HG03135 (cell line): ENCODE results near the gene TNIK.
"Not testable (repeated sequence)": the region's sequence is repeated elsewhere in the genome, so short reads cannot be mapped to it uniquely, and the experiment has no call there.

Source experiments
- ATAC-seq: cut with Tn5 transposase; IDR thresholded peaks from one replicate; pipeline ENCODE4 v1.9.1; 2021; ENCODE audit warnings: mild to moderate bottlenecking, moderate library complexity; ENCODE audit not compliant: unreplicated experiment

TNIK gene

DNA sequence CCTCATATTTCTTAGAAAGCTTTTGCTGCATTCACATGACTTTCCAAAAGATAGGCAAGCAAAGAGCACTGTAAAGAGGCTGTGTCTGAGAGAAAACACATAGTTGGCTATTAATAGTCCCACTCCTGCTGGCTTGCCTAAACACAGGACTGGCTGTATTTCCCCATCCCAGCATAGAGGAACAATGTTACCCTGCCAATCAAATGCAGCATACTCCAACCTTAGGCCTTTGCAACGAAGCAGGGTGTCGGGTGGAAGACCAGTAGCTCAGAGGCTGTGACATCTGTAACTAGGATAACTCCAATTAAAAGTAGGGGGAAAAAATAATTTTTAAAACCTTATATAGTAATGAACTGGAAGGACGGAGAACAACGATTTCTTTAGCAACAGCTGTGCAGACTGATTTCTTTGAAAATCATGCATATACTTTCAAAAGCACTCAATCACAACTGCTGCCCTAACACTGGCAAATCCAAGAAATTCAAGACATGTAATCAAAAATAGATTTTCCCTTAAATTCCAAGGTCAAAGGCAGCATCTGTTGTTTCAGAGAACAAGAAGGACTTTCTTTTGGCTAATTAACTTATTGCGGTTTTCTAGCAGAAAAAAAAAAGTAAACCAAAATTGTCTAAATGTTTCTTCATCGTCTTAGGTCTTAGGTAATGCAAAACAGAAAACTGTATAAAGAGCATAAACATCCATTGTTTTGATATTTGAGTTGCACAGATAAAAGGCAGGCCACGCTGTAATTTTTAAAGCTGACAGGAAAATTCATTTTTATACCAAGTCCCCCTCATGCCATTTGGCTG, 139.3 kb downstream of the TNIK start:
- no peak for ATAC-seq

DNA sequence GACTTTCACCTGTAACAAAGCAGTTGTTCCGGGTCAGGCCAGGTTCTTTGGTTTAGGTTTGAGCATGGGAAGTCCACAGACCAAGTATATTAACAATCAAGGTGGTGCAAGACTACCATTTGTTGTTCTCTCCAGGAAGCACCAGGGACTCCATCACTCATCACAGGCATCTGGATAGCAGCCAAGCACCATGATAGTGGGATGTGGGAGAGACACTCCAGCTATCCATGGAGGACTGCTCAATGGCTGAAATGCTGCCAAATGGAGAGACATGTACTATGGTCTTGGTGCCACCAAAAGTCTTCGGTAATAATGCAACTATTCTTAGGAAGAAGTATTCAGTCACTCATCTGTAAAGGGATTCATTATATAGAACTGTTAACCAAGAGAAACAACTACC, 143.0 kb downstream of the TNIK start:
- ATAC-seq = no peak

DNA sequence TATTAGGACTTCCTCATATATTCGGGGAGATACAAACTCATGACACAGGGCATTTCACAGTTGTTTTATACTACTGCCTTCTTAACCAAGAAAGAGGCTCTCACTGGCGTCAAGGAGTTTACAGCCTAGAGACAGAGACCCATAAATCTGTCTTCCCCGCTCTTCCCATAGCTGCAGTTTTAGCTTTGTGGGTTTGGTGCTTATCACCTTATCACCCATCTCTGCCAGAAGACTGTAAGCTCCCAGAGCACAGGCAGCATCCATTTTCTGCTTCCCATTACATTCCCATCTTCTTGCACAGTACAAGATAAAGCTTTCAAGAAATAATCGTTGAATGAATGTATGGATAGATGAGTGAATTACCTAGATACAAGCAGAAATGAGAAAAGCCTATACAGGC, 144.3 kb downstream of the TNIK start:
- ATAC-seq = no peak

DNA sequence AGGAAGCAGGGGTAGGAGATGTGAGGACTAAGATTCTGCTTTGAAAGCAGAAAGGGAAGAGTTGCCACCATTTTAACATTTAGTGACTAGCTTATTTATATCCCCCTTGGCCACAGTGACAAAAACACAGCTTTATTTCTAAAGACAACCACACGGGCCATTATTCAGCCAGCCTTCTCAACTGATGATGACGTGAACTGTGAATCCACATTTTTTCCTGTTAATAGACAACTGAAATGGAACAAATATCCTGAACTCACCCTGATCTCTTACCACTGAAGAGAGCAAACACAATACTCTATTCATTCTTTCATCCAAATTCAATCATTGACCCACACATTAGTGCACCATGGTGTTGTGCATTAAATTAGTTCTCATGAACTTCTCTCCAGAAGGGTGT, 145.1 kb downstream of the TNIK start:
- no peak for ATAC-seq

DNA sequence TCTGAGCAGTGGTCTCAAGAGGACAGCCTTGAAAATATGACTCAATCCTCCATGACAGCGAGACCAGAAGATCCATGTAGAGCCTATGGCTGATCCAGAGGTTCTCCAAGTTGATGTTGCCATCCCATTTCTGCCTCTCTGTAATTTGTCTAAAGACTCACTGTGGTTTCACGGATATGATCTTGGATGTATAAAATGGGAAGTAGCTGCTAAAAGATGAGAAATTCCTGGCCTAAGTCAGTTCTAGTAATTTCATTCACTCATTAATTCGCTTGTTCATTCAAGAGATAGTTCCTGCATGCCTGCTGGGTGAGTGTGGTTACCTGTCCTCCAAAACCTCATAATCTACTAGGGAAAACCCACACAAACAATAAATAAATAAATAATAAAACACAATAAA, 145.9 kb downstream of the TNIK start:
- no peak for ATAC-seq

DNA sequence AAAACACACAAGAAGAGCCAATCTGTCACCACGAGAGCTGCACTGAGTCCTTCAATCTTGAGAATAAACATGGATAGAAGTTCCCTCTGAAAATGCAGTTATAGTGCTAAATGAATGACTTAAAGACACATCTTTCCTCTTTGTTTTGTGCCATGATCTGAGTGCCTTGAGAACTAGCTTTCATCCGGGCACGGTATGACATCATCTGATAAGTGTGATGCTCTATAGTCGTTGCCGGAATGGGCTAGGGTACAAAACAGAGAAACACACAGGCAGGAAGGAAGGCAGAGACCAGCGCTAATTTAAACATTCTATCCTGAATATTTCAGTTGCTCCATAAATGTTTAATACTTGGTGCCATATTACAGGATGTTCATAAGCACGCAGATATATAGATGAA, 146.5 kb downstream of the TNIK start:
- ATAC-seq = no peak

DNA sequence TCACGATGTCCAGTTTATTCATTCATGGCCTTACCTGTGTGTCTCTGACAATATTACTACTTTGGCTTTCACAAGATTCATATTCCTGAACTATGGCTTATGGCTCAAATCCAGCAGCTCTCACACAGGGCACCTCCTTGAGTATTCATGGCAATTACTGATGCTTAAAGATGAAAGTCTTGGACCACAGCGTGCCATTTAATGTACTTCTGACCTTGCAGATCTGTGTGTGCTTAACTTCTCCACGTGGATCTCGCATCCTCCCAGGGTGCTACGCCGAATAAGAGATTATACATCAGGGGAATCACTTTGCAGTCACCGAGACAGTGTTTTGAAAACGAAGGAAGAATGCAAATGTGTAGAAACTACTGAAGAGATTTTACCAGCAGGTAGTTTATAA, 147.5 kb downstream of the TNIK start:
- no peak for ATAC-seq

DNA sequence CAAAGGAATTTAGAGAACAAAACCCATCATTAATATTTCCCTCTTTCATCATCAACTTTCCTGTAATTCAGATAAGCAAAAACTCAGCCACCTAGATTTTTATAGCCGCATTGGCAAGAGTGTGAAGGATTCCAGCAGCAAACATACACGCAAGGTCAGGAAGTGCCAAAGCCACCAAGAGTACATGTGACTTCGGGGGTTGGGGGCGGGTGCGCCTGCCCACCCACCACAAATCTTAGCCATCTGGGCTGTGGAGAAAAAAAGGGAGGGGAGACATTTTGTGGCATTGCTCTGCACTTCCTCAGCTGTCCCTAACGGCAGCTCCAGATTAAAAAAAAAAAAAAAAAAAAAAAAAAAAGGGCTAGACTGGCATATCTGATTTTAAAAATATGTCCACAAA, 148.4 kb downstream of the TNIK start:
- ATAC-seq = no peak

DNA sequence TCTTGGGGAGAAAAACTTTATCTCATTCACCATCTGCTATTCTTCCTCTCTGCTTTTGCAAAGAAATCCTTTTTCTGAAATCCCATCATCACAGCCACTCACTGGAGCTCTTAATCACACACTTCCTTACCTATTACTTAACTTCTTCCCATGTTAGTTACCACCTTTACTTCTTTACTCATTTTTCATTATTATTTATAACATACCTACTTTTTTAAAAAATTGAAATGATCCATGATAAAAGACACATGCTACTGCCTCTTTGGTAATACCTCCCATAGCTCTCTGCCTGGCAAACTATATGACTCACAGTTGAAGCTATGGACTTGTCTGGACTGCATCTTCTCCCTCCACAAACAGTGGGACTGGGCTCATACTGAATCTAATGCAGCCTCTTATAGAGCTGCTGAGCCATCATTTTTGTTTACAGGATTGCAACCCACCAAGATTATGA, 150.3 kb downstream of the TNIK start:
- no peak for ATAC-seq

DNA sequence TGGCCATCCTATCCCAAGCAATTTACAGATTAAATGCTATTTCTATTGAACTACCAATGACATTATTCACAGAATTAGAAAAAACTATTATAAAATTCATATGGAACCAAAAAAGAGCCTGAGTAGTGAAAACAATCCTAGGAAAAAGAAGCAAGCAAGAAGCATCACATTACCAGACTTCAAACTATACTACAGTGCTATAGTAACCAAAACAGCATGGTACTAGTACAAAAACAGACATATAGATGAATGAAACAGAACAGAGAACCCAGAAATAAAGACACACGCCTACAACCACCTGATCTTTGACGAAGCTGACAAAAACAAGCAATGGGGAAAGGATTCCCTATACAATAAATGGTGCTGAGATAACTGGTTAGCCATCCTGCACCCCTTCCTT, 152.2 kb downstream of the TNIK start:
- ATAC-seq = no peak

DNA sequence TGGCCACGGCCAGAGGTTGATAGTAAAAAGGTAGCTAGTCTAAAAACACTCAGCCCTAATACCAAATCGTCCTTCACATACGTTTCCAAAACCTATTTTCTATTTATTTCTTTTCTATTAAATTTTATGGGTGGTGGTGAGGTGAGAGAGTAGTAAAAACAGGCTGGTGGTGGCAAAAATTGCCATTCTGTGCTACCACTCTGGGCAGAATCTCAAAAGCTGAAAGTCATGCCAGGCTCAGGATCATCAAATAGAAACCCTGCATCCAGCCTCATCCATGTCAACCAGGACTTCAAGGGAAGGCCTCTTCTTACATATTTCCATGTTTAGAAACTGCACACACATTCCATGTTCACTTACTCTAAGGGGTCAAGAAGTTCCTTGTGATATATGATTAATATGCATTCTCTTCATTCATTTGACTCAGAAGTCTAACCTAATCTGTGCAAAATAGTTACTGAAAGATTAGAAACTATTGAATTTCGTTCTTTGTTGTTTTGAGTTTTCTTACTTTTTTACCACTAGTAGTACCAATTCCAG, 153.1 kb downstream of the TNIK start:
- ATAC-seq = no peak

DNA sequence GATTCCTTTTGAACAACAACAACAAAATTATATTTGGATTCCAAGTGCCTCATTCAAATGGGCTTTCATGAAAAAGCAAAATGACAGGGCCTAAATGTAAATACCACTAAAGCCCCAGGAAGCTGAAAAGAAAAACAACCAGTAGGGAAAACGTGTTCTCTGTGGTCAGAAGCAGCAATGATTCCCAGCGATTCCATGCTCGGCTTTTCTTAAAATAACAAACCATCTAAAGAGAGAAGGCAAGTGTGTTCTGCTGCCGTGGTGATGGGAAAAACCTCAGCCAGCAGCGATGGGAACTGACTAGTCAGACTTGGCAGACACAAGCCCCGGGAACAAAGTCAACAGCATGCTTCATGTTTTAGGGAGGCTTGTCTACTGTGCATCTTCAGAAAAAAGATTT, 153.6 kb downstream of the TNIK start:
- ATAC-seq = no peak

DNA sequence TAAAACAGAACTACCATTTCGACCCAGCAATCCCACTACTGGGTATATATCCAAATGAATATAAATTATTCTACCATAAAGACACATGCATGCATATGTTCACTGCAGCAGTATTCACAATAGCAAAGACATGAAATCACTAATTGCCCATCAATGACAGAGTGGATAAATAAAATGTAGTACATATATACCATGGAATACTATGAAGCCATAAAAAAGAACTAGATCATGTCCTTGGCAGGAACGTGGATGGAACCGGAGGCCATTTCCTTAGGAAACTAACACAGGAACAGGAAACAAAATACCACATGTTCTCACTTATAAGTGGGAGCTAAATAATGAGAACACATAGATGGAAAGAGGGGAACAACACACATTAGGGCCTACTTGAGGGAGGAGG, 154.4 kb downstream of the TNIK start:
- ATAC-seq = not testable (repeated sequence)

DNA sequence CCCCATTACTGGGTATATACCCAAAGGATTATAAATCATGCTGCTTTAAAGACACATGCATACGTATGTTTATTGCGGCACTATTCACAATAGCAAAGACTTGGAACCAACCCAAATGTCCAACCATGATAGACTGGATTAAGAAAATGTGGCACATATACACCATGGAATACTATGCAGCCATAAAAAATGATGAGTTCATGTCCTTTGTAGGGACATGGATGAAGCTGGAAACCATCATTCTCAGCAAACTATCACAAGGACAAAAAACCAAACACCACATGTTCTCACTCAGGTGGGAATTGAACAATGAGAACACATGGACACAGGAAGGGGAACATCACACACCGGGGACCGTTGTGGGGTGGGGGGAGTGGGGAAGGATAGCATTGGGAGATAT, 155.7 kb downstream of the TNIK start:
- ATAC-seq = not testable (repeated sequence)

DNA sequence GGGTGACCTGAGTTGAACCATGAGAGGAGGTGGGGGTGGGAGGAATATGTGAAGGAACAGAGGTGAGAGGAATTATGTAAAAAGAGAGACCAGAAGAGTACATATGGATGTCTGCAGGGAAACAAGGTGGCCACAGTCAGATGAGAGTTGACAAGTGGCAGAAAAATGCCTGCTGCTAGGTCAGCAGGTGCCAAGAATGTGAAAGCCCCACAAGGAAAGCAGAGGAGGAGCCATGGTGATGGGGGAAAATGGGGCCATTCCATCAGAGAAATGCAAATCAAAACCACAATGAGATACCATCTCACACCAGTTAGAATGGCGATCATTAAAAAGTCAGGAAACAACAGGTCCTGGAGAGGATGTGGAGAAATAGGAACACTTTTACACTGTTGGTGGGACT, 156.2 kb downstream of the TNIK start:
- not testable (repeated sequence) for ATAC-seq

DNA sequence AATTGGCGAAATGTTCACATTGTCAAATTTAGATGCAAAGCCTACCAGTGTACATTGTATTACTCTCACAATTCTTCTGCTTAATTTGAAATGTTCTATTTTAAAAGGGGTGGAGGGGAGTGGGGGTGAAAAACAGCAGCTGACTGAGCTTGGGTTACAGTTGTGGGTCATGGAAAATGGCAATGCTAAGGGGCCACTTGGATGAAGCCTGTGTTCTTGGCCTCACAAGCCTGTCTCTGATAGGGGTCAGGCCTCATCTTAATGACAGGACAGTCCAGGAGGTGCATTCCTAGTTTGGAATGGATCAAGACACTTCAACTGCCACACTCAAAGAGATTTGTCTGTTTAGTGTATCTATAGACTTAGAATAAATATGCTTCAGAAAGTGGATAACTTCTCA, 158.2 kb downstream of the TNIK start:
- ATAC-seq = no peak

DNA sequence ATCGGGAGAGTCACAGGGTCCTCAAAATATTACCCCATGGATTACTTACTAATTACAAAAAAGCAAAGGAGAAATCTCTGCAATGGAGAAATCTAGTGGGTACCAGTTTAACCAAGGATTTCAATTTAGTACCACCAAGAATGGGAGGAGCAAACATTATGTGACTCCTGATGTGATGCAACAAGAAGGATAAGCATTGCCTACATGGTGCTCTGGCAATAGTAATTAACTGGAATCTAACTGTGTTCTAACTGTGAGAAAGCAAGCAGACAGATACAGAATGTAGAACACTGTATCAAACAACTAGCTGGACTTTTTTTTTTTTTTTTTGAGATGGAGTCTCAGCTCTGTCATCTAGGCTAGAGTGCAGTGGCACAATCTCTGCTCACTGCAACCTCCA, 159.2 kb downstream of the TNIK start:
- no peak for ATAC-seq

DNA sequence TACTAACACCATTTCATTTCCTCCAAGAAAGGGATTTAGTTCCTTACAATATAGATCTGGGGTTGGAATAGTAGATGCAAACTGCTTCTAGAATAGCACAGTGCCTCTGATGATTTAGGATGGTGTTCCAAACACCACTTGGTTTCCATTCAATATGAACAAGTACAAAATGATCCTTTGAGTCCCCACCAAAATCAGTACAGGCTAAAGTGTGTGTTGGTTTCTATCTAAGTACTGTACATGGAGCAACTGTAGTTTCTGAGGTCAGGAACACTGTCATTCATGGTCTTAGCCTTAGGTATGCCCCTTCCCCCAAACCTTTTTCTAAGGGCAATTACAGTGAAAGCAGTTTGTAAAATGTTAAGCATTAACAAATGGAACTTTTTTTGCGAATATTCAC, 162.3 kb downstream of the TNIK start:
- no peak for ATAC-seq

DNA sequence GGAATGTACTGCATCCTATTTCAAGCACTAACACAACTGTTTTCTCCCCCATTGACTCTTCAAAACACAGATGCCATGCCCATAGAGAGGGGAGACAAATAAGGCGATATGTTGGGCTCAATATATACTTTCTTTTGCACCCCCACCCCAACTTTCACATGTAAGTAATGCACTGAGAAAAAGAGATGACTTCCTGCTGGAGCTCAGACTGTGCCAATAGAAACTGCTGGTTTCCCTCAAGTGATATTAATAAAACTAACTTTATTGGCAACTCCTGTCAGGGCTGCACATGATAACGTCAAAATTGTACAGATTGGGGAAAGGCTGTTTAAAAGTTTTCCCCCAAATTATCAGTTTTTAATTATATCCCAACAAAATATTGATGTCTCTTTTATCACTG, 163.0 kb downstream of the TNIK start:
- no peak for ATAC-seq

DNA sequence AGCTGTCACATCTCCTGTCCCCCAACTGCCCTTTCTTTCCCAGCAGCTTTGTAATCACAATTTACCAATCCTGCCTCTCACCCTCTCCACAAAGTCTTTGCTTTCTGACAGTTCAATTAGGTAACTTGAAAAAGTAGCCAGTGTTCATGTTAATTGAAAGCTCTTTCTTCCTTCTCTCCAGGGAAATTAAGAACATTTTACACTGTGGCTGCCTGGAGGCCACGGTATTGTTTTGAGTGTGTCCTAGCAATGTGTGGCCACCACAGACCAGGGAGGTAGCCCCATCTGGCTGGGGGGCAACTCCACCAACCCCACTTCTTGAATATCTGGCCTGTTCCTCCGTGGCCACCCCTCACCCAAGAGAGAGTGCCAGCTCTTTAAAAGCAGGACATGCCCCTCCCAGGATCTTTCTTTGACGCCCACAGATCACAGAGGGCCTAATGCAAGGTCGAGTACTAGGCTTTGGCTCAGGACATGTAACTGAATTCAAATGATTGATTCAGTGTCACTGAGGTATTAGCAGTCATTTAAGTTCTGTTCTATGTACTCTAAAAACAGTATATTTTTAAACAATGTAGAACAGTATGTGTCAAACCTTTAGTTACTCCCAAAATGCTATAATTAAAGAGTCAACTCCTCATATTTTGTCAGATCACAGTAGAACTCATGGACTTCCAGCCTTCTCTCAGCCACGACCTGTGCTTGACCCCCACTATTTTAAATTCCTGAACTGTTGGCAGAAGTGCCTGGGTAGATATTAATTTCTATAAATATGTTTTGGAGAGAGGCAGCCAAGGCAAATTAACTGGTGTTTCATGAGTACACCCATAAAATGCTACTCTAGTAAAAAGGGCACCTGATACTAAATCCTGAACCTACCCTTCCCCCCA, 164.5 kb downstream of the TNIK start:
- ATAC-seq = no peak

DNA sequence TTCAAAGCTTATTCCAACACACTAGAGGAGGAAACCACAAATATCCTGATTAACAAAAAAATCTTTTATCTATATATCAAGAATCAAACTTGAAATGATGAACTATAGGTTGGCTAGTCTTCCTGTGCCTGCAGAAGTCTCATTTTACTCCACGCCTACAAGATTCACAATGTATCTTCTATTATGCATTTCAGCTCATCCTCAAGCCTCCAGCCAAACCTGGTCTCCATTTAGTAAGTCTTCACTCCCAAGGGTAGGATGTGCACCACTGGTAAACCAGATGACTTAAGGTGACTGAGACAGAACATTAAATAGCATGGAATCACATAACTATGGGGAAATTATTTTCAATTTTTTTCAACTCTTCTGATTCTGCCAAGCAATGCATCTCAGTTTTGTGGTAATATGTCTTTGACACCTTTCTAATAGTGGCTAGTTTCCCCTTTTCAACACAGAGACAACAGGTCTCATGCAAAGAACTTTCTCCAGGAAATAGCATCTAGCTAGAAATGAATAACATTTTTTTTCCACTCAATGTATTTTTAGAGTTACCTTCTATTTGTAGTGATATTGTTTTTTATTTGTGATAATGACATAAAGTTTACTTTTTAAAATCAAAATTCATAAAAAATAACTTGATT, 166.9 kb downstream of the TNIK start:
- ATAC-seq = peak; percentile 47
